AG04450 (cell line): ENCODE measurements around the gene ZCCHC14. TPM values are rescaled to one million over a fixed set of nuclear protein-coding genes. Genes with fewer than 3 reads are reported as not detected.

Experiments used
- CTCF ChIA-PET: fragments of 300-600, 350-600 bp; formaldehyde crosslinking; extraction: SDS; loops from one replicate; lab custom pipeline; 2022; ENCODE audit warnings: antibody characterized with exemption, inconsistent platforms; lab: Charles Lee
- POLR2A ChIA-PET: fragments of 350-600 bp; formaldehyde crosslinking; extraction: SDS; loops from one replicate; lab custom pipeline; 2021; ENCODE audit warnings: antibody characterized with exemption, inconsistent platforms; lab: Yijun Ruan, JAX
- DNase-seq: peaks from one replicate; pipeline ENCODE4 v3.0.0-alpha.2; 2011; ENCODE audit warnings: low read depth, low spot score
- H3K27ac ChIP-seq: one replicate; pipeline ENCODE4 v1.5.1; 2012; ENCODE audit warnings: low read depth, low read length, control low read depth
- H3K27me3 ChIP-seq: one replicate; pipeline ENCODE4 v1.6.0; 2012; ENCODE audit warnings: low read length; ENCODE audit not compliant: control insufficient read depth, insufficient read depth
- H3K4me3 ChIP-seq: 2 replicates; pipeline ENCODE4 v1.5.1; 2011; ENCODE audit warnings: mild to moderate bottlenecking, low read depth, low read length, control low read depth
- H3K9me3 ChIP-seq: 2 replicates; pipeline ENCODE4 v1.5.1; 2012; ENCODE audit warnings: low read length; ENCODE audit not compliant: control insufficient read depth, insufficient read depth
- polyA plus RNA-seq: library from polyadenylated mRNA; depleted of rRNA; stranded (reverse); fragments of >200 nt; gene quantifications from 2 replicates; pipeline ENCODE4 v1.2.3, GENCODE V29; 2011
- TF ChIP-seq, protein P1 (sequence below): IDR thresholded peaks from 2 replicates; pipeline ENCODE4 v1.5.1; 2011; ENCODE audit warnings: low read depth, low read length, control low read depth, inconsistent platforms

The ZCCHC14 gene
- polyA plus RNA-seq, 1 experiment, result 6.2 TPM

DNA sequence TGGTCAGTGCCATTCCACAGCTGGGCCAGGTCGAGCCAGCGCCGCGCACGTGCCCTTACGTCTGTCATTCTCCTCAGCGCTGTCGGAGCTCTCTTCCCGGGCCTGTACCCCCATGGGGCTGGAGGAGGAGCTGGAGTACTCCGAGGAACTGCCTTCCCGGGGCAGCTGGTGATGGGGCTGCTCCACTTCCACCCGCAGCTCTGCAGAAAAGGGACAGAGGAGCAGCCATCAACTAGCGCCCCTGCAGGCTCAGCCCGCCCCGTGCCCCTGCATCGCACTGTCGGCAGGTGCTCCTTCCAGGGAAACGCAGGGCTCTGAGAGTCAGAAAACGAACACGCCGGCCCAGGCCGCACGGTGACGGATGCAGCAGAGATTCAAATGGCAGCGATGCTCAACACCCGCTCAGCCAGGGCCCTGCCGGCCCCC, 79.8 kb downstream of the ZCCHC14 start:
- Histone ChIP-seq H3K9me3 (no peaks in the 10 kb centered on the region; the same call in 1 of the 2 replicates), H3K27me3 (no peaks in the 10 kb centered on the region), H3K27ac (no peak overlapping the region), H3K4me3 (no peak overlapping the region)
- TF ChIP-seq, protein P1, sequence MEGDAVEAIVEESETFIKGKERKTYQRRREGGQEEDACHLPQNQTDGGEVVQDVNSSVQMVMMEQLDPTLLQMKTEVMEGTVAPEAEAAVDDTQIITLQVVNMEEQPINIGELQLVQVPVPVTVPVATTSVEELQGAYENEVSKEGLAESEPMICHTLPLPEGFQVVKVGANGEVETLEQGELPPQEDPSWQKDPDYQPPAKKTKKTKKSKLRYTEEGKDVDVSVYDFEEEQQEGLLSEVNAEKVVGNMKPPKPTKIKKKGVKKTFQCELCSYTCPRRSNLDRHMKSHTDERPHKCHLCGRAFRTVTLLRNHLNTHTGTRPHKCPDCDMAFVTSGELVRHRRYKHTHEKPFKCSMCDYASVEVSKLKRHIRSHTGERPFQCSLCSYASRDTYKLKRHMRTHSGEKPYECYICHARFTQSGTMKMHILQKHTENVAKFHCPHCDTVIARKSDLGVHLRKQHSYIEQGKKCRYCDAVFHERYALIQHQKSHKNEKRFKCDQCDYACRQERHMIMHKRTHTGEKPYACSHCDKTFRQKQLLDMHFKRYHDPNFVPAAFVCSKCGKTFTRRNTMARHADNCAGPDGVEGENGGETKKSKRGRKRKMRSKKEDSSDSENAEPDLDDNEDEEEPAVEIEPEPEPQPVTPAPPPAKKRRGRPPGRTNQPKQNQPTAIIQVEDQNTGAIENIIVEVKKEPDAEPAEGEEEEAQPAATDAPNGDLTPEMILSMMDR, result no peak
- ChIA-PET POLR2A (interaction anchor here (1.0 kb wide), 1 partner anchor 30 kb away, joined by 3 read pairs; the partner anchor contains the start of gene FBXO31), CTCF (interaction anchor here (1.7 kb wide), 1 partner anchor 223 kb away, joined by 6 read pairs; no protein-coding TSS in a partner anchor)
- no peak for DNase-seq

DNA sequence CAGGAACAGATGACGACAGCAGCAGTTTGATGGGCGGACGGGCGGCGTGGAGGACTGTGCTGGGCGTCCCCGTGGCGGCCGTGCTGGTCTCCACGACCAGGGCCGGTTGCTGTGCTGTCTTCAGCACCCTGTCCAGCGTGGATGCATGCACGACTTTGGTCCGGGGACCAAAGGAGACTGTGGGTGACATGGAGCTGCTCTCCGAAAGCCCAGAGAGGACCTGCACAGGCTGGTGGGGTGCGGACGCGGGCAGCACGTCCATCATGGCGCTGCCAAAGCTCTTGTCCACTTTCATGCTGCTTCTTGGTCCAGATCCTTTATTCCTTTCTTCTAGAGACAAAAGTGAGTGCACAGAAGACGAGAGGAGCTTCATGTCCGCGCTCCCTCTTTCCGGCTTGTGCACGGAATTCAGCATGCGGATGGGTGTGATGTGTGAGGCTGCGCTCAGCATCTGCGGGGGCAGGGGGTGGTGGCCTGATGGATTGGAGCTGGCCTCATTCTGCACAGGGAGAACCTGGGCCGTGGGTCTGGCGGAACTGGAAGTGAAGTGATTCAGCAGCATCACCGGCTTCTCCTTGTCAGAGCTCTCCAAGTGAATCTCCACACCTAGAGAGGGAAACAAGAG, 80.3 kb downstream of the ZCCHC14 start:
- Histone ChIP-seq H3K27ac (no peak overlapping the region), H3K4me3 (no peak overlapping the region), H3K27me3 (no peaks in the 10 kb centered on the region), H3K9me3 (no peaks in the 10 kb centered on the region; the same call in 1 of the 2 replicates)
- ChIA-PET CTCF (interaction anchor here (0.7 to 1.7 kb wide), 2 partner anchors 224 to 851 kb away, joined by 4 to 6 read pairs; no protein-coding TSS in a partner anchor), POLR2A (interaction anchor here (1.0 kb wide), 1 partner anchor 29 kb away, joined by 3 read pairs; the partner anchor contains the start of gene FBXO31)
- DNase-seq, result no peak
- TF ChIP-seq, protein P1, result no peak

DNA sequence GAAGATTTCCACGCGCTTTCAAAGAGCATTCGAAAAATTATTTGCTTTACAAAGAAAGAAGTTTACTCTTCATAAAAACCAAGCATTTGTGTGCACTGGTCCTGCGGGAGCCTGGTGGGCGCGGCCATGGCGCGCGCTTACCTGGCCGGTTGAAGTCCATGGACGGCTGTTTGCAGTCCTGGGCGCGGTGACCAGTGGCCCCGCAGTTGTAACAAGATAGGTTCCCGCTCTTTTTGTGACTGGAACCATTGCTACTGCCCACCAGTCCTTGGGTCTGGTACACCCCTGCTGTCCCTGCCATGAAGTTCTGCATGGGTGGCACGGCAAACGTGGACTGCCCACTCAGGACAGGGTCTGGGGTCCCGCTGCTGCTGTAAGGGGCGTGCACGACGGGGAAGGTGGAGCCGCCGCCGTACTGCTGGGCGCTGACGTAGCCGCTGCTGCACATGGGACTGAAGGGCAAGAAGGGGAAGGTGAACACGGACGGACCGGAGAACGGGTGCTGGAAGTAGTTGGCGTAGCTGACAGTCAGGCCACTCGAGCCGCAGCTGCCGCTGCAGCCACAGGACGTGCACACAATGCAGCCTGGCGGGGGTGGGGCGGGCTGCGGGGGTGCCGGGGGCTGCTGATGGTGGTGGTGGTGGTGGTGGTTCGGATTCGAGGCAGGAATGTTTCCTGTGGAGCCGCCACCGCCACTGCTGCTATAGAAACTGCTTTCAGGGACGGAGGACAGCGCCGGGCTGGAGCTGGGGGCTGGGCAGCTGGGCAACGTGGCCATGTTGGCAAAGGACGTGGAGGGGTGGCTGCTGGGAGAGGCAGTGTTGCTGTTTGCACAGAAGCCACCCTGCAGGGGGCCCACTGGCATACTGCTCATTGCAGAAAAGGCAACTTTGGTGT, 81.2 kb downstream of the ZCCHC14 start:
- Histone ChIP-seq H3K4me3 (no peak overlapping the region), H3K27me3 (no peaks in the 10 kb centered on the region), H3K27ac (no peak overlapping the region), H3K9me3 (no peaks in the 10 kb centered on the region; the same call in 1 of the 2 replicates)
- TF ChIP-seq, protein P1, result no peak
- POLR2A ChIA-PET, result no interaction called here
- DNase-seq, result no peak
- CTCF ChIA-PET, result interaction anchor here (0.7 to 1.7 kb wide), 2 partner anchors 224 to 850 kb away, joined by 4 to 6 read pairs; no protein-coding TSS in a partner anchor

DNA sequence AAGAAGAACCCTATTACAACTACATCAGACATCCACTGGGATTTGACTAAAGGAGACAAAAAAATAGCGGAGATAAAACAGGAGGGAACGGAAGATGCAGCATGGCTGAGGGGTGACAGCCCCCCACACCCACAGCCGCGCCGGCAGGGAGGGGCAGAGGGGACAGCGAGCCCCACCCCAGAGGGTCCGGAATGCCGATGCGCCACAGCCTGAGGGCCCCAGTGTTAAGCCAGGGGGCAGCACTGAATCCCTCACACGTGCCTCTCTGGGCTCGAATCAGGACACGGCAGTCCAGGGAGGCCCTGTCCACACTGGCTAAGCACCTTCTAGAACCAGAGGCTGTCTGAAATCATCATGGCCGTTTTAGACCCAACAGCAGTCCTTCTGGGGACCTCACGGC, 81.9 kb downstream of the ZCCHC14 start:
- H3K27me3 ChIP-seq, result no peaks in the 10 kb centered on the region
- H3K27ac ChIP-seq, result no peak overlapping the region
- no peaks in the 10 kb centered on the region; the same call in 1 of the 2 replicates for H3K9me3 ChIP-seq
- CTCF ChIA-PET, result interaction anchor here (0.5 kb wide), 1 partner anchor 177 kb away, joined by 3 read pairs; no protein-coding TSS in a partner anchor
- no peak for DNase-seq
- H3K4me3 ChIP-seq, result no peak overlapping the region
- TF ChIP-seq, protein P1, result 0 out of 2 replicates have a peak, but pooled peaks have one; percentile 4
- POLR2A ChIA-PET, result no interaction called here
